Pancreas (tissue), 10 donors: ENCODE measurements around the gene FARP1. TPM values are rescaled to one million over a fixed set of nuclear protein-coding genes. Genes with fewer than 3 reads are reported as not detected.

Source experiments
- ATAC-seq, 4 donors: fragments of 200-7000 bp; cut with Tn5 transposase; one replicate each; pipeline versions ENCODE4 v1.8.0 to v1.9.1; 2020; ENCODE audit warnings: mild to moderate bottlenecking in 4 of 4, moderate library complexity in 4 of 4
- DNase-seq, 6 donors: peaks; one replicate each; pipeline ENCODE4 v3.0.0-alpha.2; 2020
- FAIRE-seq: peaks from 2 replicates; lab custom pipeline; 2012; peaks lifted over from hg19 to GRCh38; lab: Jason Lieb, UNC
- H3K27ac ChIP-seq, 4 donors: fragments of 200-600 bp; sonication (generic); 1 replicate in 3 of 4; 2 replicates in 1 of 4; pipeline versions ENCODE4 v1.5.0 to v1.8.0; 2020
- H3K27me3 ChIP-seq, 4 donors: fragments of 200-600 bp; one replicate each; pipeline ENCODE4 v1.8.0; 2021
- H3K36me3 ChIP-seq, 3 donors: fragments of 200-600 bp; sonication (generic) in 1 of 3; one replicate each; pipeline versions ENCODE4 v1.5.0 to v1.8.0; 2020 to 2021
- H3K4me1 ChIP-seq, 3 donors: fragments of 200-600 bp; one replicate each; pipeline ENCODE4 v1.8.0; 2021
- H3K4me3 ChIP-seq, 4 donors: fragments of 200-600 bp; sonication (generic) in 2 of 4; one replicate each; pipeline versions ENCODE4 v1.5.0 to v1.8.0; 2020 to 2021
- H3K9me3 ChIP-seq, 4 donors: fragments of 200-600 bp; one replicate each; pipeline ENCODE4 v1.8.0; 2021
- WGBS, 2 donors: extraction: QIAGEN DNeasy Blood & Tissue Kit; methylation state at CpG; one replicate each; pipeline ENCODE4 v1.1.7; 2013; 5-methylcytosine and 5-hydroxymethylcytosine counted together
- intact Hi-C, 3 donors: fragments of 100-400 bp; cut with DNase I; formaldehyde crosslinking; loops; one replicate each; pipeline versions ENCODE4 v1.11.1 to v1.14.2; 2022
- polyA plus RNA-seq, 2 donors: library from polyadenylated mRNA; stranded (reverse); fragments of 200-250 nt; gene quantifications; one replicate each; pipeline ENCODE4 v1.2.3, GENCODE V29; 2013
- total RNA-seq, 6 donors: library from RNA; stranded (reverse); fragmentation: NEBNext Ultra II Directional in 4 of 6; extraction: Animal tissue kit (Norgen Biotek cat#: 25700) in 4 of 6; gene quantifications; one replicate each; pipeline versions ENCODE4 v1.2.1 to v1.2.4, GENCODE V29; 2021 to 2023
- TF ChIP-seq, protein P1 (sequence below), 4 donors: fragments of 200-600 bp; sonication (generic) in 3 of 4; IDR thresholded peaks; one replicate each; pipeline versions ENCODE4 v1.5.0 to v1.8.0; 2021; ENCODE audit warnings: antibody characterized with exemption in 4 of 4
- donor health status: healthy with polysubstance abuse.
- donor health status: DM: no; HTN: no; CAD: no; lungs with moderate emphysema.
- donor health status: DM: no; HTN: no; CAD: no.
- donor health status: control.
- donor health status: control.
- donor health status: Bipolar disorder and iron deficiency.
- donor health status: DM: yes; HTN: yes; CAD: no.
- donor health status: DM: no; HTN: no; CAD: no.
- donor health status: DM: no; HTN: no; CAD: no.
- donor health status: DM: yes; HTN: yes; CAD: no.

Gene FARP1
- total and polyA plus RNA-seq, 8 donors, result 30.8 to 95.1 (median 56.0) TPM

DNA sequence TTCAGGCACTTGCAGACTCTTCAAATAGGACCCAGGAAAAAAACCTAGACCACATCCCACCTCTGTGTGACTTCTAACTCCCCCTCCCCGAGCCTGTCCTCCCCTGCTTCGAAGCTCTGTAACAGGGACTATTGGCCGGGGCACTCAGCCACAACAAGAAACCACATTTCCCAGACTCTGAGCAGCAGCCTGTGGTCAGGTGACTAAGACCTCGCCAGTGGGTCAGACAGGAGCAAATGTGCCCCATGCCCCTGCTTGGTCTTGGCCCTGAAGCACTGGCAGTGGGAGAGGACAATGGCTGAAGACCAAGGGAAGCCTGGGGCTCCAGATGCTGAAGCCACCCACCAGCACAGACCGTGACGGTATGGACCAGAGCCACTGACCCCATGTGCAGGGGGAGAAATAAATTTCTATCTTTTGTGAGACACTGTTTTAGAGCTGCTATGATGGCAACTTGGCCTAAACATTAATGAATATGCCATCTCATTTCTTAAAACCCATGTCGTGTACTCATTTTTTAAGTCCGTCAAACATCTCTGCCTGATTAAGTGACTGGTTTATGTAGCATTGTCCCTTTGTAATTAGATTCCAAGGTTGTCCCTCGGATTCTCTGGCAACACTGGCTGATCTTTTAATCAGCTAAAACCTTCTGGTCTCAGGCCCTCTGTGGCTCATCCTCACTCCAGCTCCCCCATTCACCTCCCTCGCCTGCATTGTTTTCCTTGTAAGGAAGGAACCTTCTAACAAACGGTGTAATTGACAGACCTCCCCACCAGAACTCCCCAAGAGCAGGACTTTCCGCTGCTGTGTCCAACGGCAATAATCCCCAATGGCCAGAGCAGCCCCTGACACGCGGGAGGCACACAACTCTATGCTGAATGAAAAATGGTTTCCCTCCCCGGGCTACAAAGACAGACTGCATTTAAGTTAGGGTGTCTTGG is 335.6 kb downstream of the FARP1 start:
- Histone ChIP-seq H3K9me3 (no peaks in the 10 kb centered on the region), H3K27ac (no peak overlapping the region), H3K36me3 (no peaks in the 10 kb centered on the region), H3K4me3 (no peak overlapping the region), H3K4me1 (peaks cover 27 to 48% (median 45%) of the 10 kb centered on the region in 3 donors), H3K27me3 (no peaks in the 10 kb centered on the region)
- no peak for FAIRE-seq
- no peak for DNase-seq
- intact Hi-C loops, result loop anchor here in 1 of 3 donors (10.0 kb wide), 1 partner anchor 96 kb away; the partner anchor contains the start of gene STK24
- ATAC-seq, result no peak
- TF ChIP-seq, protein P1, sequence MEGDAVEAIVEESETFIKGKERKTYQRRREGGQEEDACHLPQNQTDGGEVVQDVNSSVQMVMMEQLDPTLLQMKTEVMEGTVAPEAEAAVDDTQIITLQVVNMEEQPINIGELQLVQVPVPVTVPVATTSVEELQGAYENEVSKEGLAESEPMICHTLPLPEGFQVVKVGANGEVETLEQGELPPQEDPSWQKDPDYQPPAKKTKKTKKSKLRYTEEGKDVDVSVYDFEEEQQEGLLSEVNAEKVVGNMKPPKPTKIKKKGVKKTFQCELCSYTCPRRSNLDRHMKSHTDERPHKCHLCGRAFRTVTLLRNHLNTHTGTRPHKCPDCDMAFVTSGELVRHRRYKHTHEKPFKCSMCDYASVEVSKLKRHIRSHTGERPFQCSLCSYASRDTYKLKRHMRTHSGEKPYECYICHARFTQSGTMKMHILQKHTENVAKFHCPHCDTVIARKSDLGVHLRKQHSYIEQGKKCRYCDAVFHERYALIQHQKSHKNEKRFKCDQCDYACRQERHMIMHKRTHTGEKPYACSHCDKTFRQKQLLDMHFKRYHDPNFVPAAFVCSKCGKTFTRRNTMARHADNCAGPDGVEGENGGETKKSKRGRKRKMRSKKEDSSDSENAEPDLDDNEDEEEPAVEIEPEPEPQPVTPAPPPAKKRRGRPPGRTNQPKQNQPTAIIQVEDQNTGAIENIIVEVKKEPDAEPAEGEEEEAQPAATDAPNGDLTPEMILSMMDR (IDR thresholded peaks at IDR 0.05), result no peak
- 88 to 90% methylated on average over 16 of the region's 16 CpGs for WGBS, 2 donors

DNA sequence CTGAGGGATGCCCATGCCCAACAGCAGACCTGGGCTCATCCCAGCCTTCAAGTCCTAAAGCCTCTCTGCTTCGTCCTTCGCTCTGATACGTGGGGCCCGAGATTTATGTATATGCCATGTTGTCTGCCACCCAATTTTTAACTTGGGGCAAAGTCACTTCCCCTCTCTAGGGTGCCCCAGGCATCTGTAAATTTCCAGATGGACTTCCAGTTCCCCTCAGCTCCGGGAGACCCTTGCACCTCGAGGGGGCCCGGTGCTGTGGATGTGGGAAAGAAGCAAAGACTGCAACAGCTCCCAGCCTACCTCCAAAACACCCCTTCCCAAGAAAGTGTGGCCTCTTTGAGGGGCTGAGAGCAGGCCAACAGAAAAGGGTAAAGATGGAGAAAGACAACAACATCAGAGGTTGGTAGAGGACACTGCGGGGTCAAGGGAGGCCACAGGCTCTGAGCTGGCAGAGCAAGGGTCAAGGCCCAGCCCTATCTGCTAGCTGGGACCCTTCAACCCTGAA is 336.7 kb downstream of the FARP1 start:
- intact Hi-C loops, result loop anchor here in 2 of 3 donors (10.0 kb wide), 1 partner anchor 95 kb away; the partner anchor contains the start of gene STK24 (in 2 of the 2)
- no peak for ATAC-seq

DNA sequence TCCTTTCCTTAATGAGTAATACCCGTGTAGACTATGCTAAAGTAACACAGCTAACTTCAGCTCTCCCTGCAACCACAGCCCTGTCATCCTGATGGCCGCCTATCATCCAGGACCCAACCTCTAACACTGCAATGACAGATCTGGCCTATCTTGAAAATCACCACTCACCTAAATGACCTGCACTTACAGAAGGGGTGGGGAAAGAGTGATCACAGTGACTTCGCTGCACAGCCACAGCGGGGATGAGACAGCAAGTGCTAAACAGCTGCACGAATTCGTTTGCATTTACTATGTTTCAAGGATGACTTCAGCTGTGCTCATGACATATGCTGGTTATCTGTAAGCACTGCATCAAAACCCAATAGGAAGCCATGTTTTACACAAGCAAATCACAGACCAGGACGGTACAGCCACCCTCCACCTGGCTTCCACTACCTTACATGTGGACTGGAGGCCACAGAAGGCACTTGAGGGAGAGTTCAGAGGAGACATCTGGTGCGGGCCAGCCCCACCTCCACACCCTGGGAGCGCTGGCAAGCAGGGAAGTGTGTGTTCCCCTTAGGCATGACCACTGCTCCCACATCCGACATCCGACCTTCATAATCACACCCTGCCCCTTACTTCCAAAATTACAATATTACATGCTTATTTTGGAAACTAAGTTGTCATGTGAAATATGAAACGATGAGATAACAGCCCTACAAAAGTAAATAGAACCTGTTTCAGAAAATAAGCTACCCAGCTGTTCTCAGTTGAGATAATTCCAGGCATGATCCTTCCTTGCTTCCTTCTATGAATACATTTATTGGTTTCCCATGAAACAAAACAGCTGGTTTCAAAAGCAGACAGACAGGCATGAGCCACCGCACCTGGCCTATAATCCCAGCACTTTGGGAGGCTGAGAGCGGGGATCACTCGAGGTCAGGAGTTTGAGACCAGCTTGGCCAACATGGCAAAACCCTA is 338.3 kb downstream of the FARP1 start:
- H3K36me3 ChIP-seq, result no peaks in the 10 kb centered on the region
- TF ChIP-seq, protein P1 (IDR thresholded peaks at IDR 0.05), result no peak
- no peaks in the 10 kb centered on the region for H3K9me3 ChIP-seq
- peaks cover 33 to 59% (median 52%) of the 10 kb centered on the region in 3 donors for H3K4me1 ChIP-seq
- no peak for FAIRE-seq
- no peak overlapping the region for H3K4me3 ChIP-seq
- peak overlapping the region; percentile 3 to 59 (median 34) for H3K27ac ChIP-seq
- peak in 1 of 4 donors; percentile 16 for ATAC-seq
- peak in 1 of 6 donors; percentile 40 for DNase-seq
- 52 to 56% methylated on average over 15 of the region's 15 CpGs for WGBS, 2 donors
- H3K27me3 ChIP-seq, result no peaks in the 10 kb centered on the region
- intact Hi-C loops, result loop anchor here in 1 of 3 donors (10.0 kb wide), 1 partner anchor 94 kb away; the partner anchor contains the start of gene STK24

More for the DNA sequence above, 336.7 kb downstream of the FARP1 start:
- H3K4me3 ChIP-seq, result no peak overlapping the region
- H3K27me3 ChIP-seq, result no peaks in the 10 kb centered on the region
- no peaks in the 10 kb centered on the region for H3K9me3 ChIP-seq
- WGBS, 2 donors, result 93 to 94% methylated on average over 8 of the region's 8 CpGs
- no peak overlapping the region for H3K27ac ChIP-seq
- no peak for DNase-seq
- TF ChIP-seq, protein P1 (IDR thresholded peaks at IDR 0.05), result no peak
- FAIRE-seq, result no peak
- H3K4me1 ChIP-seq, result peaks cover 25 to 47% (median 46%) of the 10 kb centered on the region in 3 donors
- H3K36me3 ChIP-seq, result no peaks in the 10 kb centered on the region
